ENCODE data around the gene KCNQ4.

The KCNQ4 gene

GRCh38 chr1:40857737-40858136 is 74.2 kb downstream of the KCNQ4 start:
- H3K4me1 ChIP-seq (ENCODE audit: control insufficient read depth, low read length) = no peaks in the 10 kb centered on the region
- no peaks in the 10 kb centered on the region for H3K9me2 ChIP-seq (replicated peaks; ENCODE audit: control insufficient read depth, low read length)
- H3K36me3 ChIP-seq (ENCODE audit: control insufficient read depth, low read length) = no peaks in the 10 kb centered on the region
- no peak overlapping the region for H3K27ac ChIP-seq (ENCODE audit: low read depth, low read length)
- no peaks in the 10 kb centered on the region for H4K20me1 ChIP-seq (ENCODE audit: control insufficient read depth, insufficient read depth, low read depth, low read length)
- peaks cover 16% of the 10 kb centered on the region; the same call in 1 of the 2 replicates for H3K27me3 ChIP-seq (ENCODE audit: control insufficient read depth, low read length)
- no peaks in the 10 kb centered on the region for H3K9me3 ChIP-seq (ENCODE audit: control insufficient read depth, insufficient read depth, low read length)
- no peaks in the 10 kb centered on the region for H3F3A ChIP-seq (ENCODE audit: control insufficient read depth, insufficient read depth)
- H3K4me2 ChIP-seq (ENCODE audit: low read length) = no peak overlapping the region
- TF ChIP-seq CTCF (IDR thresholded peaks at IDR 0.05; ENCODE audit: low read depth, low read length, poor library complexity, severe bottlenecking) (no peak), EZH2phosphoT487 (IDR thresholded peaks at IDR 0.05; ENCODE audit: borderline replicate concordance, low read length) (no peak)
- H3K79me2 ChIP-seq (ENCODE audit: control insufficient read depth, low read length) = no peaks in the 10 kb centered on the region
- H3K4me3 ChIP-seq (ENCODE audit: low read length) = no peak overlapping the region

GRCh38 chr1:40858856-40859416 is 75.3 kb downstream of the KCNQ4 start:
- H3K4me3 ChIP-seq (ENCODE audit: low read length) = no peak overlapping the region

GRCh38 chr1:40860706-40861223 is 77.2 kb downstream of the KCNQ4 start:
- H3K27me3 ChIP-seq (ENCODE audit: control insufficient read depth, low read length) = peaks cover 16% of the 10 kb centered on the region; the same call in 1 of the 2 replicates
- H3K4me1 ChIP-seq (ENCODE audit: control insufficient read depth, low read length) = no peaks in the 10 kb centered on the region
- no peak overlapping the region for H3K4me3 ChIP-seq (ENCODE audit: low read length)
- H4K20me1 ChIP-seq (ENCODE audit: control insufficient read depth, insufficient read depth, low read depth, low read length) = no peaks in the 10 kb centered on the region
- H3K79me2 ChIP-seq (ENCODE audit: control insufficient read depth, low read length) = no peaks in the 10 kb centered on the region
- no peak overlapping the region for H3K27ac ChIP-seq (ENCODE audit: low read depth, low read length)
- no peaks in the 10 kb centered on the region for H3F3A ChIP-seq (ENCODE audit: control insufficient read depth, insufficient read depth)
- H3K9me2 ChIP-seq (replicated peaks; ENCODE audit: control insufficient read depth, low read length) = no peaks in the 10 kb centered on the region
- H3K9me3 ChIP-seq (ENCODE audit: control insufficient read depth, insufficient read depth, low read length) = no peaks in the 10 kb centered on the region
- no peaks in the 10 kb centered on the region for H3K36me3 ChIP-seq (ENCODE audit: control insufficient read depth, low read length)
- H3K4me2 ChIP-seq (ENCODE audit: low read length) = no peak overlapping the region
- no peak for TF ChIP-seq CTCF (IDR thresholded peaks at IDR 0.05; ENCODE audit: low read depth, low read length, poor library complexity, severe bottlenecking)
- TF ChIP-seq EZH2phosphoT487 (IDR thresholded peaks at IDR 0.05; ENCODE audit: borderline replicate concordance, low read length) = no peak

More at GRCh38 chr1:40858856-40859416, 75.3 kb downstream of the KCNQ4 start:
- H3K4me2 ChIP-seq (ENCODE audit: low read length) = no peak overlapping the region
- H3K4me1 ChIP-seq (ENCODE audit: control insufficient read depth, low read length) = no peaks in the 10 kb centered on the region
- no peaks in the 10 kb centered on the region for H4K20me1 ChIP-seq (ENCODE audit: control insufficient read depth, insufficient read depth, low read depth, low read length)
- no peak for TF ChIP-seq CTCF (IDR thresholded peaks at IDR 0.05; ENCODE audit: low read depth, low read length, poor library complexity, severe bottlenecking)
- no peak for TF ChIP-seq EZH2phosphoT487 (IDR thresholded peaks at IDR 0.05; ENCODE audit: borderline replicate concordance, low read length)
- no peak overlapping the region for H3K27ac ChIP-seq (ENCODE audit: low read depth, low read length)
- no peaks in the 10 kb centered on the region for H3K9me2 ChIP-seq (replicated peaks; ENCODE audit: control insufficient read depth, low read length)
- no peaks in the 10 kb centered on the region for H3K79me2 ChIP-seq (ENCODE audit: control insufficient read depth, low read length)
- H3K36me3 ChIP-seq (ENCODE audit: control insufficient read depth, low read length) = no peaks in the 10 kb centered on the region
- H3F3A ChIP-seq (ENCODE audit: control insufficient read depth, insufficient read depth) = no peaks in the 10 kb centered on the region
- peaks cover 16% of the 10 kb centered on the region; the same call in 1 of the 2 replicates for H3K27me3 ChIP-seq (ENCODE audit: control insufficient read depth, low read length)
- no peaks in the 10 kb centered on the region for H3K9me3 ChIP-seq (ENCODE audit: control insufficient read depth, insufficient read depth, low read length)

Measured in DOHH2 (cell line).